BJ (cell line): ENCODE data around the gene VRK3. TPM values are rescaled to one million over a fixed set of nuclear protein-coding genes. Genes with fewer than 3 reads are reported as not detected.
"Not testable (repeated sequence)": the region's sequence is repeated elsewhere in the genome, so short reads cannot be mapped to it uniquely, and the experiment has no call there.

ENCODE experiments used
- CTCF ChIA-PET: fragments of 350-600 bp; formaldehyde crosslinking; extraction: SDS; loops from one replicate; lab custom pipeline; 2021; ENCODE audit warnings: antibody characterized with exemption, inconsistent platforms; lab: Yijun Ruan, JAX
- POLR2A ChIA-PET: fragments of 300-600 bp; sonication (Branson Sonifier 250); formaldehyde crosslinking; extraction: SDS; loops from one replicate; lab custom pipeline; 2021; ENCODE audit warnings: antibody characterized with exemption; lab: Charles Lee
- DNase-seq: peaks from one replicate; pipeline ENCODE4 v3.0.0-alpha.2; 2011; ENCODE audit warnings: low read depth
- H3K27me3 ChIP-seq: 2 replicates; pipeline ENCODE4 v1.6.0; 2011; ENCODE audit warnings: low read length; ENCODE audit not compliant: control insufficient read depth, insufficient read depth
- H3K36me3 ChIP-seq: 2 replicates; pipeline ENCODE4 v1.5.1; 2011; ENCODE audit warnings: low read length; ENCODE audit not compliant: control insufficient read depth, insufficient read depth
- H3K4me3 ChIP-seq: 2 replicates; pipeline ENCODE4 v1.5.1; 2011; ENCODE audit warnings: low read depth, mild to moderate bottlenecking, control low read depth, low read length
- CTCF ChIP-seq: IDR thresholded peaks from 2 replicates; pipeline ENCODE4 v1.5.1; 2011; ENCODE audit warnings: low read depth, mild to moderate bottlenecking, control low read depth, inconsistent platforms, low read length, moderate library complexity; ENCODE audit not compliant: insufficient read depth
- polyA plus RNA-seq: library from polyadenylated mRNA; depleted of rRNA; stranded (reverse); fragments of >200 nt; gene quantifications from 2 replicates; pipeline ENCODE4 v1.2.3, GENCODE V29; 2011

VRK3 gene
- polyA plus RNA-seq, 1 experiment, result 34.1 TPM

- Histone ChIP-seq H3K36me3 (peaks cover 11% of the 10 kb centered on the region), H3K4me3 (no peak overlapping the region), H3K27me3 (no peaks in the 10 kb centered on the region)
- DNase-seq, result no peak
- no peak for TF ChIP-seq CTCF
- ChIA-PET POLR2A (no interaction called here), CTCF (interaction anchor here (1.6 to 2.5 kb wide), 2 partner anchors 8 to 38 kb away, joined by 5 to 12 read pairs; no protein-coding TSS in a partner anchor)
Measured at GRCh38 chr19:49976496-49976895, 48.7 kb downstream of the VRK3 start.

- ChIA-PET POLR2A (no interaction called here), CTCF (interaction anchor here (2.5 kb wide), 1 partner anchor 9 kb away, joined by 12 read pairs; no protein-coding TSS in a partner anchor)
- H3K36me3 ChIP-seq, result peaks cover 11% of the 10 kb centered on the region
- no peaks in the 10 kb centered on the region for H3K27me3 ChIP-seq
- no peak overlapping the region for H3K4me3 ChIP-seq
- DNase-seq, result no peak
- no peak for TF ChIP-seq CTCF
Measured at GRCh38 chr19:49975051-49975450, 50.1 kb downstream of the VRK3 start.

- DNase-seq, result no peak
- CTCF ChIA-PET, result interaction anchor here (2.5 kb wide), 1 partner anchor 10 kb away, joined by 12 read pairs; no protein-coding TSS in a partner anchor
- POLR2A ChIA-PET, result no interaction called here
- H3K4me3 ChIP-seq, result no peak overlapping the region
- H3K36me3 ChIP-seq, result peaks cover 10% of the 10 kb centered on the region
- no peak for TF ChIP-seq CTCF
- no peaks in the 10 kb centered on the region for H3K27me3 ChIP-seq
Measured at GRCh38 chr19:49973987-49974386, 51.2 kb downstream of the VRK3 start.

- H3K36me3 ChIP-seq, result peaks cover 7% of the 10 kb centered on the region; the same call in 1 of the 2 replicates
- DNase-seq, result no peak
- ChIA-PET CTCF (no interaction called here), POLR2A (no interaction called here)
- H3K4me3 ChIP-seq, result no peak overlapping the region
- no peaks in the 10 kb centered on the region for H3K27me3 ChIP-seq
- TF ChIP-seq CTCF, result no peak
Measured at GRCh38 chr19:49972841-49973240, 52.3 kb downstream of the VRK3 start.

GRCh38 chr19:49971991-49972411 is 53.2 kb downstream of the VRK3 start:
- Histone ChIP-seq H3K27me3 (no peaks in the 10 kb centered on the region), H3K4me3 (no peak overlapping the region), H3K36me3 (peaks cover 3% of the 10 kb centered on the region; the same call in 1 of the 2 replicates)
- DNase-seq, result no peak
- TF ChIP-seq CTCF, result no peak
- ChIA-PET POLR2A (no interaction called here), CTCF (no interaction called here)

- H3K36me3 ChIP-seq, H3K4me3 ChIP-seq, H3K27me3 ChIP-seq, DNase-seq, POLR2A ChIA-PET, CTCF ChIA-PET: not testable (repeated sequence)
Measured at GRCh38 chr19:49969355-49969754, 55.8 kb downstream of the VRK3 start.
